HG02884 (cell line): ENCODE results near the gene PTGES3.
"Not testable (repeated sequence)": the region's sequence is repeated elsewhere in the genome, so short reads cannot be mapped to it uniquely, and the experiment has no call there.

ENCODE experiments used
- ATAC-seq: cut with Tn5 transposase; IDR thresholded peaks from one replicate; pipeline ENCODE4 v1.9.1; 2021; ENCODE audit warnings: mild to moderate bottlenecking, moderate library complexity; ENCODE audit not compliant: unreplicated experiment

PTGES3 gene

DNA sequence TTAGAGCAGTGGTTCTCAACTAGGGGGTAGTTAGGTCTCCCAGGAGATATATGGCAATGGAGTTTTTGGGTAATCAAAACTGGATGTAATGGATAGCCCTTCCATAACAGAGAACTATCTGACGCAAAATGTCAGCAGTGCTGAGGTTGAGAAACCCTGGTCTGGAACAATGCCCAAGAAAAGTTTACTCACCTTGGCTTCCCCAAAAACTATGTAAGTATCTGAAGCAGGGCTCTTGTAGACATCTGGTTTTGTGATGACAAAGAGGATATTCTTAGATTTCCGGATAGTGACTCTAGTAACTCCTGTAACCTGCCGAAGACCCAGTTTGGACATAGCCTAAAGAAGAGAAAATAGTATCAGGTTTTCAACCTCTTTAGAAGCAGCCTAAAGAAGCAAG lies 25.3 kb upstream of the PTGES3 start:
- no peak for ATAC-seq

DNA sequence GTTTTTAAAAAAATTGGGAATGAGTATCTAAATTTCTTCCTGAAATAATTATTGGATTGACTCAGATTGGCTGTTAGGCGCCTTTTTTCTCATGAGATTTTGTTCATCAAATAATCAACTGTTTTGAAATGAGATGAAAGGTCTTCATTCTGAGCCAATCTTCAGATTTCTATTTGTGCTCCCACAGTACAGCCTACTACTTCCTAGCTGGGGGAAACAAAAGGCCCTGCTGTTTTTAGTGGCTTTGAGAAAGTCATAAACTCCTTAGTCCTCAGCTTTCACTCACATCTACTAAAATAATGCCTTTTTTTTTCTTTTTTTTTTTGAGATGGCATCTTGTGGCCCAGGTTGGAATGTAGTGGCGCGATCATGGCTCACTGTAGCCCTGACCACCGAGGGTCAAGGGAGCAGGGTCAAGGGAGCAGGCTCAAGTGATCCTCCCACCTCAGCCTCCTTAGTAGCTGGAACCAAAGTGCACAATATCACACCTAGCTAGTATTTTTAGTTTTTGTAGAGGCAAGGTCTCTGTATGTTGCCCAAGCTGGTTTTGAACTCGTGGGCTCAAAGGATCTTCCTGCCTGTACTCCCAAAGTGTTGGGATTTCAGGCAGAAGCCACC lies 21.8 kb upstream of the PTGES3 start:
- ATAC-seq, result no peak

GRCh38 chr12:56704522-56704921 lies 16.4 kb upstream of the PTGES3 start:
- not testable (repeated sequence) for ATAC-seq

DNA sequence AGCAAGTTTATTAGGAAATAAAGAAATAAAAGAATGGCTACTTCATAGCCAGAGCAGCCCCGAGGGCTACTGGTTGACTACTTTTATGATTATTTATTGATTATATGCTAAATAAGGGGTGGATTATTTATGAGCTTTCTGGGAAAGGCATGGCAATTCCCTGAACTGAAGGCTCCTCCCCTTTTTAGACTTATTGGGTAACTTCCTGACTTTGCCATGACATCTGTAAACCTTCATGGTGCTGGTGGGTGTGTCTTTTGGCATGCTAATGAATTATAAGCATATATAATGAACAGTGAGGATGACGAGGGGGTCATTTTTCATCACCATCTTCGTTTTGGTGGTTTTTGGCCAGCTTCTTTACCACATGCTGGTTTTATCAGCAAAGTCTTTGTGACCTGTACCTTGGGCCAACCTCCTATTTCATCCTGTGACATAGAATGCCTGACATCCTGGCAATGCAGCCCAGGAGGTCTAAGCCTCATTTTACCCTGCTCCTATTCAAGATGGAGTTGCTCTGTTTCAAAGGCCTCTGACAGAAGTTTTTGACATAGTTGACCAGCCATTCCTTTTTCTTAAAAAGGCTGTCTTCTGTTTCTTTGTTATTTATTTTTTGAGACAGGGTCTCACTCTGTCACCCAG lies 11.1 kb upstream of the PTGES3 start:
- ATAC-seq, result no peak

DNA sequence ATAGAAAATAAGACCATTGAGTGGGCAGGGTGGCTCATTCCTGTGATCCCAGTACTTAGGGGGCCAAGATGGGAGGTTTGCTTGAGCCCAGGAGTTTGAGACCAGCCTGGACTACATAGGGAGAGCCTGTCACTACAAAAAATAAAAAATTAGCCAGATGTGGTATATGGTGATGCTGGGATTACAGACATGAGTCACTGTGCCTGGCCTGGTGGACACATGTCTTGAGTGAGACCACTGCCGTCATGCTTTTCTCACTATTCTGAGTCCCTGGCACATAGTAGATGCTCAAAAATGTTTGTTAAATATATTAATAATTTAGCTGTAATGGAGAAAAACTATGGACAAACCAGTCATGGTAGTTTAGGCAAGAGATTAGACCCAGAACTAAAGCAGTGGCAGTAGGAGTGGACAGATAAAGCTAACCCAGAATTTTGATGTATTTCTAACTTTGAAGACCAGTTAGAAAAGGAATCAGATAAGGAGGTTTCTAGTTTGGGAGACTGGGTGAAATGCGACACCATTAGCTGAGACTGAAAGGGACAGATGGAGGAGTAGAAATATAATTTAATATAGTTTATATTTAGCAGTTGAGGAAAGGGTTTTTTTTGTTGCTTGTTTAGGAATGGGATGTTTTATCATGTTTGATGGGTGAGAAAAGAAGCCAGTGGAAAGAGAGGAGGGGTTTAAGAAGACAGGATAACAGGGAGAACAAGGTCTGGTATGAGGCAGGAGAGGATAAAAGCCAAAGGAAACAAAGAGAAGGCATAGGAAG lies 7.4 kb upstream of the PTGES3 start:
- ATAC-seq, result no peak

DNA sequence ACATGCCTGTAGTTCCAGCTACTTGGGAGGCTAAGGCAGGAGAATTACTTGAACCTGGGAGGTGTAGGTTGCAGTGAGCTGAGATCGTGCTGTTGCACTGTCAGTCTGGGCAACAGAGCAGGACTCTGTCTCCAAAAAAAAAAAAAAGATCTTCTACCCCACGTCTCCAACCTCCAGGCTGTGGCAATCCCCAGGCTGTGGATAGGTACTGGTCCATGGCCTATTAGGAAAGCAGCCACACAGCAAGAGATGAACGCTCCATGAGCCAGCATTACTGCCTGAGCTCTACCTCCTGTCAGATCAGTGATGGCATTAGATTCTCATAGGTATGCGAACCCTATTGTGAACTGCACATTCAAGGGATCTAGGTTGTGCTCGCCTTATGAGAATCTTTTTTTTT lies 6.1 kb upstream of the PTGES3 start:
- no peak for ATAC-seq

GRCh38 chr12:56688846-56689109 lies 694 bp upstream of the PTGES3 start:
- no peak for ATAC-seq

- ATAC-seq, result no peak
Measured at GRCh38 chr12:56687223-56688128, 608 bp downstream of the PTGES3 start.

GRCh38 chr12:56684745-56685359 lies 3.2 kb downstream of the PTGES3 start:
- no peak for ATAC-seq

GRCh38 chr12:56682323-56682722 lies 5.8 kb downstream of the PTGES3 start:
- ATAC-seq, result no peak

GRCh38 chr12:56679883-56680575 lies 8.1 kb downstream of the PTGES3 start:
- no peak for ATAC-seq

GRCh38 chr12:56678852-56679251 lies 9.2 kb downstream of the PTGES3 start:
- ATAC-seq, result no peak

- ATAC-seq, result peak; percentile 50
Measured at GRCh38 chr12:56677680-56678079, 10.4 kb downstream of the PTGES3 start.

DNA sequence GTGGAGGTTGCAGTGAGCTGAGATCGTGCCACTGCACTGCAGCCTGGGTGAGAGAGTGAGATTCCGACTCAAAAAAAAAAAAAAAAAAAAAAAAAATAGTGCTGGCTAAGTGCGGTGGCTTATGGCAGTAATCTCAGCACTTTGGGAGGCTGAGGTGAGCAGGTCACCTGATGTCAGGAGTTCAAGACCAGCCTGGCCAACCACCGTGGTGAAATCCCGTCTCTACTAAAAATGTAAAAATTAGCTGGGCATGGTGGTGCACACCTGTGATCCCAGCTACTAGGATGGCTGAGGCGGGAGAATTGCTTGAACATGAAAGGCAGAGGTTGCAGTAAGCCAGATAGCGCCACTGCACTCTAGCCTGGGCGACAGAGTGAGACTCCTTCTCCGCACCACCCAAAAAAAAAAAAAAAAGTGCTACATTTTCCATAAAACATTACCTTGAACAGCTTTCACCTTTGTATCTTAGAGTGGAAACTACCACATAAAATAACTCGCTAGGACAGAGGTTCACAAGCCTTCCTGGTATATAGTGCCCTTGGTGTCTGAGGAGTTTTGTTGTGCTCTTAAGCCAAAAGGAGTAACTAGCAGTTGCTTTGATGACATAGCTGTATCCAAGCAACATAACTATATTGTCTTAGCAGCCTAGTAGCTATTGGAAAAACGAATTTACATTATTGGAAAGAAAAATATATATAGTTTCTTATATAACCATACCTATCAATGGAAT lies 11.1 kb downstream of the PTGES3 start:
- ATAC-seq, result no peak

DNA sequence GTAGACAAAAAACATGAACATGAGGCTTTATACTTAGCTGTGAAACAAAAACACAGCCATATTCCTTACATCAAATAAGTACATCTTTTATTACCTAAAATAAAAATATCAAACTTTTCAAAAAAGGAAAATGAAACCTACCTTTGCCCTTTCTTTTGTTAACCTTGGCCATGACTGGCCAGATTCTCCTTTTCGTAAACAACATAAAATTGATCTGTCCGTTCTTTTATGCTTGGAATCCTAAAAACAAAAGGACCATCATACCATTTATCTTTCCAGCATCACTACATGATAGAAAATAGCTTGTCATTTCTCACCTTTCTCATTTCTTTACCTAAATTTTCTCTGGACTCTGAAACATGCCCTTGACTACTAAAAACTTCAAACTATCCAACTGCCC lies 16.5 kb downstream of the PTGES3 start:
- ATAC-seq, result no peak

DNA sequence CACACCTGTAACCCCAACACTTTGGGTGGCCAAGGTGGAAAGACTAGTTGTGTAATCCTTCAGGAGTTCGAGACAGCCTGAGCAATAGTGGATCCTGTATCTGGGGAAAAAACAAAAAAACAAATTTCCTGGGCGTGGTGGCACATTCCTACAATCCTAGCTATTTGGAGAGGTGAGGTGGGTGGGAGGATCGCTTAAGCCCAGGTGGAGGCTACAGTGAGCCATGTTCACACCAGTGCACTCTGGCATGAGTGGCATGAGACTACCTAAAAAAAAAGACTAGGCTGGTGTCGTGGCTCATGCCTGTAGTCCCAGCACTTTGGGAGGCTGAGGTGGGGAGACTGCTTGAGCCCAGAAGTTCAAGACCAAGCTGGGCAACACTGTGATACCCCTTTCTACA lies 17.2 kb downstream of the PTGES3 start:
- no peak for ATAC-seq

- no peak for ATAC-seq
Measured at GRCh38 chr12:56668197-56668457, 20.0 kb downstream of the PTGES3 start.

- ATAC-seq, result no peak
Measured at GRCh38 chr12:56661979-56662638, 26.0 kb downstream of the PTGES3 start.

- ATAC-seq, result no peak
Measured at GRCh38 chr12:56661560-56661959, 26.5 kb downstream of the PTGES3 start.
